ENCODE measurements around the gene PGAP3.

GRCh38 chr17:39677542-39678339, 10.1 kb downstream of the PGAP3 start:
- TF ChIP-seq POLR2AphosphoS5 (IDR thresholded peaks at IDR 0.05; ENCODE audit: borderline replicate concordance, low read depth, low read length) (no peak), EZH2 (IDR thresholded peaks at IDR 0.05) (no peak)

Measured in SK-N-MC (cell line).